Activated naive CD4-positive, alpha-beta T cell treated with Interleukin-2 at 50 U/mL for 16 hours (primary cell): ENCODE data around the gene CLEC1A.

Experiments used
- DNase-seq: peaks from one replicate; pipeline ENCODE4 v3.0.0-alpha.2; 2020

The CLEC1A gene

DNA sequence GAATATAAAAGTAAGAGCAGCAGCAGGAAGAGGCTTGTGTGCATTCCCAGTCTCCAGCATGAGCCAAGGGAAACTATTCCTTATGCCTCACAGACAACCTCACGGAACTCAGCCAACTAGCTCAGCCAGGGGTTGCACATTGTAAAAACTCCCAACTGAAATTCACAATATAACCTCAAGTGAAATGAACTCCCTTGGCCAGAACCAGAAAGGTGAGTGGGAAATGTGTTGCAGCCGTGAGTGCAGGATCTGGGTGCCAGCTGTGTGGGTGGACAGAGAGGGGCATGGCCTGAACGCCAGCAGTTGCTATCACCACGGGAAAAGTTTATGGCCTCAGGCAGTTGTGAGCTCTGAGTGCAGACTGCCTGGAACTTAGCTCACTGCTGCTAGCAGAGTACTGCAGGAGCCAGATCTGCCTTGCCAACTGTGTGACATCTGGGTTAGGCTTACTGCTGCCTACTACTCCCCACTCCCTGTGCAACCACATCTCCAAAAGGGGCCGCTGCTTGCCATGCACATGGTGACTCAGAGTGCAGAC is 2.3 kb upstream of the CLEC1A start:
- DNase-seq = no peak

- no peak for DNase-seq
Observed at GRCh38 chr12:10097521-10097920, 1.3 kb downstream of the CLEC1A start.

- DNase-seq = no peak
Observed at GRCh38 chr12:10095971-10096370, 2.8 kb downstream of the CLEC1A start.

DNA sequence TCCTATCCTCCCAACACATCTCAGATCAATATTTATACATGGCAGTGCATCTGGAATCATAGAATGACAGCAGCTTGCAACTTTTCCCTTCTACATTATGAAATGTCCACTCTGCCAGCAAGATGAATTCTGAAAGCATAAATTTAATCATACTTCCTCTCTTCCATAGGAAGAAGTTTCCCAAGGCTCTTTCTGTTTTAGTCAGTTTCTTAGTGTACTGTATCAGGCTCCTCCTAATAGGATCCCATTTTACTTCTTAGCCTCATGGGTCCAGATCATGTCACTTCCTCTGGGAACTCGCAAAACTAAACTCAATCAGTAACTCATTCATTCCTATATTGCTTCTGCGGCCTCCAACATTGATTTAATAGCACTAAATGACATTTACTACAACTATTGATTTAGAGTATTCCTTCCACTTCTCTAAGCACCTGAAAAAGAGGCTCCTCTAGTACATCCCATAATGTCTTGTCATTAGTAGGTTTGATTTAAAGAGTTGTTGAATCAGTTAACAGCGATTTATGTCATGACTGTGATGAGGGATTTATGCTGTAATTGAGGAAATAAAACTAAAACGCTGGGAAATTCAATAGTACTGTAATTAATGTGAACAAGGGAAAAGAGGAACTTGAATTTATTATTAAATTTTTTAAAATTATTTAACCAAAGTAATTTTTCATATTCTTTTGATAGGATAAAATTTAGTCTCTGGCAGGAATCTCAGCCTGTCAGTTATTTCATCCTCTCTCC is 4.0 kb downstream of the CLEC1A start:
- DNase-seq = no peak

DNA sequence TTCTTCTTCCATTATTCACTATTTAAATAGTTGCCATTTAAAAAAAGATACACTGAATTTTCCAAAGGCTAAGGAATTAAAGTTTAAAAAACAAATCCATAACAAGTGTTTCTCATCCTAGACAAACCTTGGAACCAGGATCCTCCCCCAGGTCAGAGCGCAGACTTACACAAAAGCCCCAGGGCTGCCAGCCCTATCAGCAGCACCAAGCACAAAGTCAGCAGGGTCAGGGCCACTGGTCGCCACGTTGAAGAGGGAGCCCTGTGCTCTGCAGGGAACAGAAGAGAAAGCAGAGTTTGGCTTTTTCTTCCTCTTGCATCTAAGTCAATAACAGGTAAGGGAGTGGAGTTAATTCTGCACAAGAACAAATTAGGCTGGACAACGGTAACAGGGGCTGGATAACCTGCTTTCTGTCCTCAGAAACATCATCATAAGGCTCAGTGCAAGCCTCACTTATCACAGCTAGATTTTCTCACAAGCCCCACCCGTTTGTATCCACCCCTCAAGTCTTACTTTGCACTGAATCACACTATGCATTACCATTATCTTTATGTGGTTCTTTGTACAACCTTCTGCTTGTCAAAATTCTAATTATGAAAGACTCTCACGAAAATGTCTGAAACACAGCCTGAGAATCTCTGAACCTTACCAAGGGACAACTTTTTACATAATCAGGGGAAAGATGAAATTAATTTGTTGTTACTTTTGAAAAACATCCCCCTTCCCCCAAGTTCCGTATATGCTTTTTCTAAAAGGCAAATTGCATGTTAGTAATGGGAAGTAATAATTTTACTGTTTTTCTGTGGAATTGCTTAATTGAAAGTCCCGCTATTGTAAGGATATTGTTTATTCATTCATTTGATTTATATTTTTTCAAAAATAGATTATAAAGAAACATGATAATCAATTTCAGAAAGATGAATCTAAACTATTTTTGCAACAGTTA is 9.6 kb downstream of the CLEC1A start:
- DNase-seq = no peak

- DNase-seq = no peak
Observed at GRCh38 chr12:10088031-10088430, 10.8 kb downstream of the CLEC1A start.

DNA sequence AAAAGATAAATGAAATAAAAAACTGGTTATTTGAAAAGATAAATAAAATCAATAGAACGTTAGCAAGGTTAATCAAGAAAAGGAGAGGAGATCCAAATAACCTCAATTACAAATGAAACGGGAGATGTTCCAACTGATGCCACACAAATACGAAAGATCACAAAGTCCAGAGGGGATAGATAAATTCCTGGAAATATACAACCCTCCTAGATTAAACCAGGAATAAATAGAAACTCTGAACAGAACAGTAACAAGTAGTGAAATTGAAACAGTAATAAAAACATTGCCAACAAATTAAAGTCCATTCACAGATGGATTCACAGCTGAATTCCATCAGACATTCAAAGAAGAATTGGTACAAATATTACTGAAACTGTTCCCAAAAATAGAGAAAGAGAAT is 12.4 kb downstream of the CLEC1A start:
- DNase-seq = no peak

- no peak for DNase-seq
Observed at GRCh38 chr12:10084733-10085132, 14.1 kb downstream of the CLEC1A start.

DNA sequence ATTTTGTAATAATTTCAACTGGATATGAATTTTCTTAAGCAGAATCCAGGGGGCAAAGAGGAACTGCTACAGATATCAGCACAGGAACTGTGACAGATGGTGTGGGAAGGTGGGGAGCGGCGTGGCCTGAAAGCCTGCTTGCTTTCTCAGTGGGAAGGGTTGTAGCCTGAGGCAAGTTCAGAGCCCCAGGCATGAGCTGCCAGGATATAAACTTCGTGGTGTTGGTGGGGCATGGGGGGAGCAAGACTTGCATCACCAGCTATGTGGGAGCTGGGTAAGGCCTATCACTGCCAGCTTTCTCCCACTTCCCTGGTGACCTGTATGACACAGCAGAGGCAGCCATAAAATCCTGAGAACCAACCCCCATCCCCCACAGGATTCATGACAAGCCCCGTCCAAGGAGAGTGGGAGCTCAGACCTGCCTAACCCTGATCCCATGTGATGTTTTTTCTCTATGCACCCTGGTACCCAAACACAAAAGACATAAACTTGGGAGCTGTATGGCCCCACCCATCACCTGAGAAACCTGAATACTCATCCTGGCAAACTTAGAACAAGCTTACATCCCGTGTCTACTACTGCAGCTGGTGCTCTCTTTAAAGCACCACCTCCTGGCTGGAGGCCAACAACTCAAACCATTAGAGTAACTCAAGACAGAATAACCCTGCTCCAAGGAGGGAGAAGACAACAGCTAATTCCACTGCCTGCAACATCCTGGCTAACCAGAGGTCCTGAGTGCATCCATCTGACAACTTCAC is 16.5 kb downstream of the CLEC1A start:
- no peak for DNase-seq

DNA sequence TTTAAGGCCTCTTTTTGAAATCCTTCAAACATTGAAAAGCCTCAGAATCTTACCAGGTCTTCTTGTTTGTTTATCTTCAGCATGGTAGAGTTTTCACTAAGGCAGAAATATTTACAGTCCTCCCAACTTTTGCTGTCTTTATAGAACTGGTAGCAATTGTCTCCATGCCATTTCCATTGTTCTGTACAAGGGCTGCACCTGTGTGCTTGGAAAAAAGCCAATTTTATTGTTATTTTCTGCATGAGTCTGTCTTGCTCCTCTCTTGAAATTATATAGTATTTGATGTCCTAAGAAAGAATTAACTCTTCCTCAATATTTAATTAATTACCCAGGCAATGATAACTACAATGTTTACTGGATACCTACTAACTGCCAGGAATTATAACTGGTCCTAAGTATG is 23.3 kb downstream of the CLEC1A start:
- no peak for DNase-seq

GRCh38 chr12:10073261-10073660 is 25.5 kb downstream of the CLEC1A start:
- DNase-seq = no peak

DNA sequence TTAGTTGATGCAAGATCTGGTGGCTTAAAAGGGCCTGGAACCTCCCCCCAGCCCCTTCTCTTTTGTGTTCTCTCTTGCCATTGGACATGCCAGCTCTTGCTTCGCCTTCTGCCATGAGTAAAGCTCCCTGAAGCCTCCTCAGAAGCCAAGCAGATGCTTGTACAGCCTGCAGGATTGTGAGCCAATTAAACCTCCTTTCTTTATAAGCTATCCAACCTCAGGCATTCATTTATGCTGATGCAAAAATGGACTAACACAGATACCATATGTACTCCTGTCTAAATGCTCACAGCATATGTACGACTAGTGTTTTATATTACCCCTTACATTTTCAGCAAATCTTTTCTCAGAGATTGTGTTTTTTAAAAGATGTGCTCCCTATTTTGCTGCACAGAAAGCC is 26.7 kb downstream of the CLEC1A start:
- no peak for DNase-seq

DNA sequence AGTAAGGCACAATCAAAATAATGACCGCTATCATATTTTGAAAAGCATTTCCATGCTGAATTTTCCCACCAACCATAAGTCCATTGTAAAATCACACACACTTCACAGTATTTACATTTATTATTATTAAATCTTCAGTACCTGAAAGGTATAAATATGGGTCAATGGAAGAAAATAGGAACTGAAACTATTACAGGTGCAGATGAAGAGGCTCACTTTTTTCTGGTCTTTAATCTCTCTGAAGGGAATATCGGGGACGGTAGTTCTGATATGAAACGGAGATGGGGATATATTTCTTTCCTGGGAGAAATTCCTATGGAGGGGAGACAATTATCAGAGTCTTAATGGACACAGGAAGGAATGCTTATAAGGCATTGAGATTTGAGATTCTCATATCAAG is 28.4 kb downstream of the CLEC1A start:
- no peak for DNase-seq

DNA sequence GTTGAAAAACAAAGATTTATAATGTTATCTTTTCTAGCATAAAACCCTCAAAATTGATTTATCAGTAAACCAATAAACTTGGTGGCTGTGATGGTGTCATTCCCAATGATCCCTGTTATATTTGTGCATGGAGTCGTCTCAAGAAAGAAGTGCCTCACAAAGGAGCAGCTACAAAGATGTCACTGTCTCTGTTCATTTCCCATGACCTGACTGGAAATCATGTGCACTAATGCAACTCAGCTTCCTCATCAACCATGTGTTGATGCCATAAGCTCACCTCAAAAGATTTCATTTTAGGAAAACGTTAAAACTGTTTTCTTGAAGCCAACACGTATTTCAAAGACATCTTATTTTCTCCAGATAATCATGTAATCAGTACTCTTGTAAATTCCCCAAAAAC is 28.8 kb downstream of the CLEC1A start:
- no peak for DNase-seq

DNA sequence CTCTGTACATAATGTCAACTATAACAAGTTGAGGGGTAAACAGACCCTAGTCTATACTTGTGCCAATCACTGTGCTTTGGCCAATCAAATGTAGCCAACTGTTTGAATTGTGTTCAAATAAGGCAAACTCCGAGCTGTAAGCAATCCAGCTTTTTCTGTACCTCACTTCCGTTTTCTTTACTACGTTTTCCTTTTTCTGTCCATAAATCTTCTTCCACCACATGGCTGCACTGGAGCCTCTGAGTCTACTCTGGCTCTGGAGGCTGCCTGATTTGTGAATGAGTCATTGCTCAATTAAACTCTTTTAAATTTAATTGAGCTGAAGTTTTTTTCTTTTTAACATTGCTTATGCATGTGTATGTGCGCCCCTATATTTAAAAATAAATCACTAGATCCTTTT is 29.7 kb downstream of the CLEC1A start:
- DNase-seq = no peak

- no peak for DNase-seq
Observed at GRCh38 chr12:10068644-10069043, 30.1 kb downstream of the CLEC1A start.

GRCh38 chr12:10067942-10068341 is 30.8 kb downstream of the CLEC1A start:
- no peak for DNase-seq

- no peak for DNase-seq
Observed at GRCh38 chr12:10067264-10067663, 31.5 kb downstream of the CLEC1A start.

DNA sequence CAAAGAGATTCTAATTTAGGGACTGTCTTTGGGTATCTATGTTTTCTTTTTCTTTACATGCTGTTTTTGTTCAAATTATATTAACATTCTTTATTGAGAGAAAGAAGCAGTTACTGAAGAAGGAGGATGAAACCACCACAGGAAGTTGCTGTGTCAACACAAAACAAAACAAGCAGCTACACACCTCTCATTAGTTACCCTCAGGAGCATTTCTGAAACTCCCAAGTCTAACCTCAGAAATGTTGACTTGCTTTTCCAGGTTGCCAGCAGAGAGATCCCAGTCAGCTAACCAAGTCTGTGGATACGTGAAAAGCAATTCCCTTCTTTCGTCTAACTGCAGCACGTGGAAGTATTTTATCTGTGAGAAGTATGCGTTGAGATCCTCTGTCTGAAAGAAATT is 33.5 kb downstream of the CLEC1A start:
- no peak for DNase-seq

DNA sequence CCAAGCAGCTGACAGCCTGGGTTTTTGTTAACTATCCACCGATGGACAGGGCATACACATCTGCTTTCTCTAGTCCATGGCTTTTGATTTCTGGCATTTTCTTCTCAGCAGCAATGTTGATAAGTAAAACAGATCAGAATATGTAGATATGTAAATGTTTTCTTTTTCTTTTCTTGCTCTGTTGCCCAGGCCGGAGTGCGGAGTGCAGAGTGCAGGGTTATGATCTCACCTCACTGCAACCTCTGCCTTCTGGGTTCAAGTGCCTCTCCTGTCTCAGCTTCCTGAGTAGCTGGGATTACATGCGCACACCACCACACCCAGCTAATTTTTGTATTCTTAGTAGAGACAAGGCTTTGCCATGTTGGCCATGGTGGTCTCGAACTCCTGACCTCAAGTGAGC is 40.4 kb downstream of the CLEC1A start:
- no peak for DNase-seq

DNA sequence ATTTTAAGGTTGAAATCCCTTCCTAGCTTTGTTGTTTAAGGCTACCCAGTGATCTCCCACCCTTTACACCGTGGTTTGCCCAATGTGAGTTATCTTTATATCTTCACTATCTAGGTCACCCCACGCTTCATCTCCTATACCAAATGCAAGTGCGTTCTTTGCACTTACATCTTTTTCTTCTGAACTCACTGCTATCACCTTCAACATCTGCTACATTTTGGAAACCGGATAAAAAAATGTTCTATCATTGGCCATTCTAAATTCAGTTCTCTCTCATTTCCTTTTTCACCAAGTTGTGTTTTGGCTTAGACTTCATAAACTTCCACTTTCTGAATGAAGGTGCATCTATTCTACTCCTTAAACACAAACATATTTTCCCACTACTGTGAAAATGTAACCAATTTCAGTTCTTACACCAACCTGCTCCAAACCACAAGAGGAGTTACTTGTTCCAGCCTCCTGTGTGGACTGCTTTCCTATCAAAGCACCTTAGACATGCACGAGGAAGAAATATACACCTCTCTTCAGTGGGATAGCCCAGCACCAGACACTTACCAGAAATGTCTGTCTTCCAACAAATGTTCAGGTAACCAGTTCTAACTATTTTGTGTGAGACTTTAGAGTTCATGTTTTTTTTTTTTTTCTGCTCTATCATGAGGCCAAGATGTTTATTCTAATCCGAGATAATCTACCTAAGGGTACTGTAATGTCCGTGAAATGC is 46.4 kb downstream of the CLEC1A start:
- DNase-seq = no peak

- DNase-seq = no peak
Observed at GRCh38 chr12:10048526-10048925, 50.3 kb downstream of the CLEC1A start.

GRCh38 chr12:10042167-10042566 is 56.6 kb downstream of the CLEC1A start:
- no peak for DNase-seq
